ENCODE measurements around the gene LDHD.
"Not testable (repeated sequence)": the region's sequence is repeated elsewhere in the genome, so short reads cannot be mapped to it uniquely, and the experiment has no call there.

Gene LDHD

DNA sequence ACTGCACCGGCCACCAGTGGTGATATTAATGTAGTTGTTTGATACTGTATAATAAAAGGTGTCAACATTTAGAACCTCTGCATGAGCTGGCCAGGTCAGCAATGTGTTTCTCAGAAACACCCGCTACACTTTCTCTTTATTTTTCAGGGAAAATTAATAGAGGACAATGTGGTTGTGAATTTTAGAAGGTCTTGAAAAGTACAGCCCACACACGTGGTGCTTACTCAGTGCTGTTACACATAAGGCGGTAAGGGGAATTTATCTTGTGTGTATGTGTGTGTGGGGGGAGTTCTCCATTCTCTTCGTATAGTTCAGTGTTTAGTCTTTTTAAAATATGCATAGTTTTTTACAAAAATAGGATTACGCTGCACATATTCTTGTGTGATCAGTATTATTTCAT lies 27.4 kb upstream of the LDHD start:
- TF ChIP-seq, protein P1, sequence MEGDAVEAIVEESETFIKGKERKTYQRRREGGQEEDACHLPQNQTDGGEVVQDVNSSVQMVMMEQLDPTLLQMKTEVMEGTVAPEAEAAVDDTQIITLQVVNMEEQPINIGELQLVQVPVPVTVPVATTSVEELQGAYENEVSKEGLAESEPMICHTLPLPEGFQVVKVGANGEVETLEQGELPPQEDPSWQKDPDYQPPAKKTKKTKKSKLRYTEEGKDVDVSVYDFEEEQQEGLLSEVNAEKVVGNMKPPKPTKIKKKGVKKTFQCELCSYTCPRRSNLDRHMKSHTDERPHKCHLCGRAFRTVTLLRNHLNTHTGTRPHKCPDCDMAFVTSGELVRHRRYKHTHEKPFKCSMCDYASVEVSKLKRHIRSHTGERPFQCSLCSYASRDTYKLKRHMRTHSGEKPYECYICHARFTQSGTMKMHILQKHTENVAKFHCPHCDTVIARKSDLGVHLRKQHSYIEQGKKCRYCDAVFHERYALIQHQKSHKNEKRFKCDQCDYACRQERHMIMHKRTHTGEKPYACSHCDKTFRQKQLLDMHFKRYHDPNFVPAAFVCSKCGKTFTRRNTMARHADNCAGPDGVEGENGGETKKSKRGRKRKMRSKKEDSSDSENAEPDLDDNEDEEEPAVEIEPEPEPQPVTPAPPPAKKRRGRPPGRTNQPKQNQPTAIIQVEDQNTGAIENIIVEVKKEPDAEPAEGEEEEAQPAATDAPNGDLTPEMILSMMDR (IDR thresholded peaks at IDR 0.05; ENCODE audit: low read length, missing control alignments) = no peak
- no peak for DNase-seq (ENCODE audit: low read depth)
- H3K4me3 ChIP-seq (replicated peaks; ENCODE audit: low read depth, low read length) = no peak overlapping the region

DNA sequence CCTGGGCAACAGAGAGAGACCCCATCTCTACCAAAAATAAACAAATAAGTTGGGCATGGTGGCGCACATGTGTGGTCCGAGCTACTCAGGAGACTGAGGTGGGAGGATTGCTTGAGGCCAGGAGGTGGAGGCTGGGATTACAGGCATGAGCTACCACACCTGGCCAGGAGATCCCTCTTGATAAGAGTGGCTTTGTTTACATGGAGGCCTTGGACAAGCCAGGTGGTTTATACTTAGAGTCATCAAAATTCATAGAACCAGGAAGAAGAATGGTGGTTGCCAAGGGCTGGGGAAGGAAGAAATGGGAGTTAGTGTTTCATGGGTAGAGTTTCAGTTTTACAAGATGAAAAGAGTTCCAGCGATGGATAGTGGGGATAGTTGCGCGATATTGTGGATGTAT lies 22.9 kb upstream of the LDHD start:
- DNase-seq (ENCODE audit: low read depth) = no peak
- TF ChIP-seq, protein P1 (IDR thresholded peaks at IDR 0.05; ENCODE audit: low read length, missing control alignments) = no peak
- no peak overlapping the region for H3K4me3 ChIP-seq (replicated peaks; ENCODE audit: low read depth, low read length)

DNA sequence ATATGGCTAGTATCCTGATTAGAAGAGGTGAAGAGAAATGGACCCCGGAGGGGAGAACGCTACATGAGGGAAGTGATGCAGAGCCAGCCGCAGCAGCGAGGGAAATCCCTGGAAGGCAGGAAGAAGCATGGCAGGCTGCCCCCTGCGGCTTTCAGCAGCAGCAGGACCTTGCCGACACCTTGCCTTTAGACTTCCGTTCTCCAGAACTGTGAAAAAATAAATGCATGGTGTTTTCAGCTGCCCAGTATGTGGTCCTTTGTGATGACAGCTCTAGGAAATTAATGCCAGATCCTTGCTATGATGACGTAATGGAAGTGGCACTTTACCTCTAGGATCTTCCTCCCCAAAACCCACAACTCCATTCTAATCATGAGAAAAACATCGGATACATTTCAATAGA lies 22.1 kb upstream of the LDHD start:
- DNase-seq (ENCODE audit: low read depth) = peak; percentile 24
- H3K4me3 ChIP-seq (replicated peaks; ENCODE audit: low read depth, low read length) = no peak overlapping the region
- TF ChIP-seq, protein P1 (IDR thresholded peaks at IDR 0.05; ENCODE audit: low read length, missing control alignments) = no peak

DNA sequence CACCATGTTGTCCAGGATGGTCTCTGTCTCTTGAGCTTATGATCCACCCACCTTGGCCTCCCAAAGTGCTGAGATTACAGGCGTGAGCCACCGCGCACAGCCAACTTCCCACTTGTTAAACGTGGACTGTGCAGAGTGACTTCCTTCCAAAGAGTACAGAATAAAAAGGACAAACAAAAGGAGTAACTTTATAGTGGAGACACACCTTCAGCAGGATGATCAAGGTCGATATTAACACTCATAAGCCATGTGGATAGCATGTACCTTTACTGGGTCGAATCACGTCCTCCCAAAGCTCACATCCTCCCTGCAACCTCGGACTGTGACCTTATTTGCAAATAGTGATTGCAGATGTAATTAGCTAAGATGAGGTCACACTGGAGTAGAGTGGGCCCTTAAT lies 21.7 kb upstream of the LDHD start:
- TF ChIP-seq, protein P1 (IDR thresholded peaks at IDR 0.05; ENCODE audit: low read length, missing control alignments) = no peak
- no peak overlapping the region for H3K4me3 ChIP-seq (replicated peaks; ENCODE audit: low read depth, low read length)
- DNase-seq (ENCODE audit: low read depth) = no peak

DNA sequence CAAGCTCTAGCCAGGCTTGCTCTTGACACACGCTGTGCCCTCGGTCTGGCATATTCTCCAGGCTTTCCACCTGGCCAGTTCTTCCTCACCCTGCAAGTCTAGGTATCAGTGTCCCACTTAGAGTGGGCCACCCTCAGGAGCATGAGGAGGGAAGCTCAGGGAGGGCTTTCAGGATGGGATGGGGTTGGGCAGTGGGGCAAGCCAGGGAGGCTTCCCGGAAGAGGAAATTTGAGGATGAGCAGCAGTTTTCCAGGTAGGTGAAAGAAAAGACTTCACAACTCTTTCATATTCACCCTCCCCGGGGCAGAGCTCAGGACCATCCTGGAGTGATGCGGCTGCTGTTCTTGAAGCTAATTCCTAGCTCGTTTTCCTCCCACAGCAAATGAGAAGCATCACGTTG lies 14.5 kb upstream of the LDHD start:
- TF ChIP-seq, protein P1 (IDR thresholded peaks at IDR 0.05; ENCODE audit: low read length, missing control alignments) = no peak
- DNase-seq (ENCODE audit: low read depth) = no peak
- no peak overlapping the region for H3K4me3 ChIP-seq (replicated peaks; ENCODE audit: low read depth, low read length)

DNA sequence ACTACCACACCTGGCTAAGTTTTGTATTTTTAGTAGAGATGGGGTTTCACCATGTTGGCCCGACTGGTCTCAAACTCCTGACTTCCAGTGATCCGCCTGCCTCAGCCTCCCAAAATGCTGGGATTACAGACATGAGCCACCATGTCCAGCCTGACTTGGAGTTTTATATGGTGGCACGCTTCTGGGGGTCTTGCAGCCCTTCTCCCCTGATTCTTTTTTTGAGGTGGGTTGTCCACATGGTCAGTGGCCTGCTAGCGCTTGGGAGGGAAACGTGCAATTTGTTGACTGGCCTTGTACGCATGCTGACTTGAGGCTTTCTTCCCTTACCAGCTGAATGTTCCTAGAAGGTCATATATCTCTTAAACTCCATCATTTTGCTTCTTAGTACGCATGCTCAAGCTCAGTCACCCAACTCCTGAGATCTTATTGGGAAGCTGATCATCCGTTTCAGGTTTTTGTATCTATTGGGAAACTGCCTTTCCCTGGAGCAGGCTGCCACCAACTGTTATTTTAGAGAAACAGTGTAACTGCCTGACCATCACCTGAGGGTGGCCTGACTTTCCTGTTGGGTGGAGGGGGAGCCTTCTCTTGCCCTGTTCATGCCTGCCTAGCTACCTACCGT lies 13.7 kb upstream of the LDHD start:
- no peak for DNase-seq (ENCODE audit: low read depth)

DNA sequence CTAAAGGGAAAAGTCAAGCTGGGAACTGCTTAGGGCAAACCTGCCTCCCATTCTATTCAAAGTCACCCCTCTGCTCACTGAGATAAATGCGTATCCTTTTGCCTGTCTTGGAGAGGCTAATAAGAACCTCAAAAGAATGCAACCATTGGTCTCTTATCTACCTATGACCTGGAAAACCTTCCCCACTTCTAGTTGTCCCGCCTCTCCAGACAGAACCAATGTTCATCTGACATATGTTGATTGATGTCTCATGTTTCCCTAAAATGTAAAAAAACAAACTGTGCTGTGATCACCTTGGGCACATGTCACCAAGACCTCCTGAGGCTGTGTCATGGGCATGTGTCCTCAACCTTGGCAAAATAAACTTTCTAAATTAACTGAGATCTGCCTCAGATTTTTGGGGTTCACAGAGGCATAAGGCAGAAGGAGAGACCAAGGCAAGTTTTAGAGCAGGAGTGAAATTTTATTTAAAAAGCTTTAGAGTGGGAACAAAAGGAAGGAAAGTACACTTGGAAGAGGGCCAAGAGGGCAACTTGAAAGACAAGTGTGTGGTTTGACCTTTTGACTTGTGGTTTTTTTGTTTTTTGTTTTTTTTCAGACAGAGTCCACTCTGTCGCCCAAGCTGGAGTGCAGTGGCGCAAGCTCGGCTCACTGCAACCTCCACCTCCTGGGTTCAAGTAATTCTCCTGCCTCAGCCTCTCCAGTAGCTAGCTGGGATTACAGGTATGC lies 13.0 kb upstream of the LDHD start:
- peak; percentile 53 for DNase-seq (ENCODE audit: low read depth)
- H3K4me3 ChIP-seq (replicated peaks; ENCODE audit: low read depth, low read length) = not testable (repeated sequence)

More for the DNA sequence above, 13.7 kb upstream of the LDHD start:
- TF ChIP-seq, protein P1 (IDR thresholded peaks at IDR 0.05; ENCODE audit: low read length, missing control alignments) = no peak
- no peak overlapping the region for H3K4me3 ChIP-seq (replicated peaks; ENCODE audit: low read depth, low read length)
